ENCODE data around the gene SLK. TPM values are rescaled to one million over a fixed set of nuclear protein-coding genes. Genes with fewer than 3 reads are reported as not detected.

The SLK gene
- total and polyA plus RNA-seq, 2 donors (not counting 3 experiments of a cell fraction or from before 2014, with no cell fraction given) = 4.5 to 36.0 TPM

DNA sequence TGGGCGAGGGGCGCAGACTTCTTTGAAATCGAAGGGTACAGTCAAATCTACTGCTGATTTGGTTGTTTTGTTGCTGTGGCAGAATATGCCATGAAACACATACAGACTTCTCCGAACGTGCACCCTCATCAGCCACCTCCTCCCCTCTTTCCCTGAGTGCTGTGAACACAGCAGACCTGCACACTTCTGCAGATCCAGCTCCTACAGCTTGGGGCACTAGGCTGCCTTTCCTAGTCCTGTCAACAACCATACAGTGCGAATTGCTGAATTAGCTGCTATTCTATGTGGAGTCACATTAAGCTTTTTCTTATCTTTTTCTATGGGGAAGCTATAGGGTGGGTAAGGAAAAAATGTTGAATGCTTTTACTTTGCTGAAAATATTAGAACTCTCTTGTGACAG lies 61.2 kb downstream of the SLK start:
- BruUV-seq (replicated peaks) = no TSS peak
- Histone ChIP-seq H3K4me3 (replicated peaks in 1 of 3; ENCODE audit: insufficient read depth in 1 of 3, low read depth in 1 of 3, low read length in 3 of 3) (no peak overlapping the region), H3K9me1 (replicated peaks; ENCODE audit: control insufficient read depth, extremely low read depth, insufficient read depth, low read length) (no peaks in the 10 kb centered on the region), H3K9ac (replicated peaks; ENCODE audit: extremely low read depth, insufficient read depth, low read length) (no peak overlapping the region), H2AFZ (ENCODE audit: low read depth, low read length) (no peak overlapping the region), H3K4me2 (ENCODE audit: insufficient read depth, low read length) (no peak overlapping the region), H3K79me2 (ENCODE audit: control insufficient read depth, insufficient read depth, low read length) (peaks cover under 1% of the 10 kb centered on the region), H4K20me1 (replicated peaks; ENCODE audit: control insufficient read depth, extremely low read depth, insufficient read depth, low read length) (no peaks in the 10 kb centered on the region), H3K27ac (ENCODE audit: insufficient read depth, low read depth, low read length) (no peak overlapping the region), H3K36me3 (ENCODE audit: control insufficient read depth in 2 of 2, extremely low read depth in 1 of 2, insufficient read depth in 2 of 2, low read length in 2 of 2) (peaks cover 3 to 4% of the 10 kb centered on the region in 2 experiments), H3K4me1 (ENCODE audit: control insufficient read depth, extremely low read depth, insufficient read depth, low read length) (peaks cover 13% of the 10 kb centered on the region), H3K27me3 (ENCODE audit: control insufficient read depth in 2 of 2, insufficient read depth in 2 of 2, low read length in 2 of 2) (no peaks in the 10 kb centered on the region), H3K9me3 (replicated peaks; ENCODE audit: control insufficient read depth, insufficient read depth, low read length) (no peaks in the 10 kb centered on the region)
- FAIRE-seq (no peak), DNase-seq (ENCODE audit: low read depth, low spot score) (no peak)
- ChIA-PET CTCF (interaction anchor here (0.6 to 2.7 kb wide), 5 partner anchors 12 to 141 kb away, joined by 3 to 16 read pairs (median 4); partner anchors contain the start of gene SFR1), POLR2A (no interaction called here)
- no peak for TF ChIP-seq POLR2A (IDR thresholded peaks at IDR 0.05; ENCODE audit: low read depth, low read length)
- TF ChIP-seq, protein P1, sequence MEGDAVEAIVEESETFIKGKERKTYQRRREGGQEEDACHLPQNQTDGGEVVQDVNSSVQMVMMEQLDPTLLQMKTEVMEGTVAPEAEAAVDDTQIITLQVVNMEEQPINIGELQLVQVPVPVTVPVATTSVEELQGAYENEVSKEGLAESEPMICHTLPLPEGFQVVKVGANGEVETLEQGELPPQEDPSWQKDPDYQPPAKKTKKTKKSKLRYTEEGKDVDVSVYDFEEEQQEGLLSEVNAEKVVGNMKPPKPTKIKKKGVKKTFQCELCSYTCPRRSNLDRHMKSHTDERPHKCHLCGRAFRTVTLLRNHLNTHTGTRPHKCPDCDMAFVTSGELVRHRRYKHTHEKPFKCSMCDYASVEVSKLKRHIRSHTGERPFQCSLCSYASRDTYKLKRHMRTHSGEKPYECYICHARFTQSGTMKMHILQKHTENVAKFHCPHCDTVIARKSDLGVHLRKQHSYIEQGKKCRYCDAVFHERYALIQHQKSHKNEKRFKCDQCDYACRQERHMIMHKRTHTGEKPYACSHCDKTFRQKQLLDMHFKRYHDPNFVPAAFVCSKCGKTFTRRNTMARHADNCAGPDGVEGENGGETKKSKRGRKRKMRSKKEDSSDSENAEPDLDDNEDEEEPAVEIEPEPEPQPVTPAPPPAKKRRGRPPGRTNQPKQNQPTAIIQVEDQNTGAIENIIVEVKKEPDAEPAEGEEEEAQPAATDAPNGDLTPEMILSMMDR (IDR thresholded peaks at IDR 0.05; ENCODE audit: extremely low read depth in 1 of 2, insufficient read depth in 1 of 2, low read depth in 1 of 2, low read length in 2 of 2) = peak; percentile 19 to 36
- intact Hi-C loops (cut with micrococcal nuclease) = no loop called here
- dilution Hi-C loops (cut with MboI; ENCODE audit: extremely low pct_ligation_motif_present, low sequenced_read_pairs) = no loop called here

DNA sequence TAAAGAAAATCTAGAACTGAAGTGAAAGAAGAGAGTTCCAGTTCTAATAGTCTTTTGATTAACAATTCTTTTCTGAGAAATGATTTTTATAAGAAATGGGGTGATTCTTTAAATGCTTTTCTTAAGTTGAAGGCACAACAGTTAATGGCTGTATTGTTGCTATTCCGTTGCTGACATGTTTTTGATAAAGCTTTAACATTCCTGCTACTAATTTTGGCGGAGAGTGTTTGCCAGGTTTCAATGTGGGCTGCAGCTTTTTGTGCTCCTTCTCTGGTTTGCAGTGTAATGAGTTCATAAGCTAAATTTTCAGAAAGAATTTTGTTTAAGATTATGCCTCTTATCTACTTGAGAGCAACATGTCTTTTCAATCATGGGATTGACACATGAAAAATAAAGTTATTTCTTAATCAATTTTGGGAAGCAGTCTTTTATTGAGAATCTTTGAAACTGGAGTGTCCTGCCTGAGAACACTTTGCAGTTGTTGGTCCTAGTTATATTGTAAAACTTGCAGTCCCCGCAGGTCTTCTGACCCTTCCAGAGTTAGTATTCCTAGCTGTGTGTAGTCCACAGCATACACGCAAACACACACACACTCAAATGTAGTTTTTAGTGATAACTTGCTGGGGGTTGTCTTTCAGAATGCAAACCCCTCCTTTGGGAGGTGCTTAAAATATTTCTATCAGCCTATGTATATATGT lies 62.0 kb downstream of the SLK start:
- H4K20me1 ChIP-seq (replicated peaks; ENCODE audit: control insufficient read depth, extremely low read depth, insufficient read depth, low read length) = no peaks in the 10 kb centered on the region
- H3K27ac ChIP-seq (ENCODE audit: insufficient read depth, low read depth, low read length) = no peak overlapping the region
- no peak overlapping the region for H2AFZ ChIP-seq (ENCODE audit: low read depth, low read length)
- POLR2A ChIA-PET = no interaction called here
- H3K9me1 ChIP-seq (replicated peaks; ENCODE audit: control insufficient read depth, extremely low read depth, insufficient read depth, low read length) = no peaks in the 10 kb centered on the region
- DNase-seq (ENCODE audit: low read depth, low spot score) (no peak), FAIRE-seq (no peak)
- H3K9me3 ChIP-seq (replicated peaks; ENCODE audit: control insufficient read depth, insufficient read depth, low read length) = no peaks in the 10 kb centered on the region
- H3K4me2 ChIP-seq (ENCODE audit: insufficient read depth, low read length) = no peak overlapping the region
- no peak overlapping the region for H3K9ac ChIP-seq (replicated peaks; ENCODE audit: extremely low read depth, insufficient read depth, low read length)
- no peaks in the 10 kb centered on the region for H3K79me2 ChIP-seq (ENCODE audit: control insufficient read depth, insufficient read depth, low read length)
- H3K4me1 ChIP-seq (ENCODE audit: control insufficient read depth, extremely low read depth, insufficient read depth, low read length) = peaks cover 9% of the 10 kb centered on the region
- H3K36me3 ChIP-seq (ENCODE audit: control insufficient read depth in 2 of 2, extremely low read depth in 1 of 2, insufficient read depth in 2 of 2, low read length in 2 of 2) = peaks cover 3 to 4% of the 10 kb centered on the region in 2 experiments
- TF ChIP-seq, protein P2, sequence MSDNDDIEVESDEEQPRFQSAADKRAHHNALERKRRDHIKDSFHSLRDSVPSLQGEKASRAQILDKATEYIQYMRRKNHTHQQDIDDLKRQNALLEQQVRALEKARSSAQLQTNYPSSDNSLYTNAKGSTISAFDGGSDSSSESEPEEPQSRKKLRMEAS (IDR thresholded peaks at IDR 0.05; ENCODE audit: insufficient read depth, insufficient read length) = no peak
- no peak for TF ChIP-seq JUN (IDR thresholded peaks at IDR 0.05; ENCODE audit: borderline replicate concordance, insufficient read depth, insufficient read length, low read depth)
- TF ChIP-seq EZH2 (IDR thresholded peaks at IDR 0.05; ENCODE audit: borderline replicate concordance, low read depth, low read length, severe bottlenecking) = no peak
- no peak for TF ChIP-seq GATA2 (IDR thresholded peaks at IDR 0.05; ENCODE audit: insufficient read depth, insufficient read length, low read depth, low read length)
- TF ChIP-seq, protein P1 (IDR thresholded peaks at IDR 0.05; ENCODE audit: extremely low read depth in 1 of 2, insufficient read depth in 1 of 2, low read depth in 1 of 2, low read length in 2 of 2) = no peak
- TF ChIP-seq POLR2AphosphoS5 (IDR thresholded peaks at IDR 0.05; ENCODE audit: insufficient read depth, low read depth, low read length) = no peak
- no peak for TF ChIP-seq FOS (IDR thresholded peaks at IDR 0.05; ENCODE audit: borderline replicate concordance, insufficient read depth, low read length)
- TF ChIP-seq POLR2A (IDR thresholded peaks at IDR 0.05; ENCODE audit: low read depth, low read length) = no peak
- TF ChIP-seq MYC (IDR thresholded peaks at IDR 0.05; ENCODE audit: low read depth, low read length) = no peak
- dilution Hi-C loops (cut with MboI; ENCODE audit: extremely low pct_ligation_motif_present, low sequenced_read_pairs) = no loop called here
- no peaks in the 10 kb centered on the region for H3K27me3 ChIP-seq (ENCODE audit: control insufficient read depth in 2 of 2, insufficient read depth in 2 of 2, low read length in 2 of 2)
- no TSS peak for BruUV-seq (replicated peaks)
- H3K4me3 ChIP-seq (replicated peaks in 1 of 3; ENCODE audit: insufficient read depth in 1 of 3, low read depth in 1 of 3, low read length in 3 of 3) = no peak overlapping the region
- intact Hi-C loops (cut with micrococcal nuclease) = no loop called here
- CTCF ChIA-PET = interaction anchor here (0.6 to 2.7 kb wide), 8 partner anchors 11 to 141 kb away, joined by 3 to 16 read pairs (median 4); partner anchors contain the start of gene SFR1

All from endothelial cell of umbilical vein (primary cell).